Activated naive CD4-positive, alpha-beta T cell treated with anti-CD3 and anti-CD28 coated beads, Interleukin-2, amount 50 U/mL, for 16 hours (primary cell): ENCODE results near the gene TTLL12.

Experiments used
- DNase-seq: peaks from one replicate; pipeline ENCODE4 v3.0.0-alpha.2; 2020

The TTLL12 gene

GRCh38 chr22:43213051-43213450 lies 26.1 kb upstream of the TTLL12 start:
- DNase-seq: no peak

- DNase-seq: no peak
These were observed 25.6 kb upstream of the TTLL12 start for GRCh38 chr22:43212434-43212952.

- no peak for DNase-seq
These were observed 25.1 kb upstream of the TTLL12 start for GRCh38 chr22:43211941-43212433.

- DNase-seq: no peak
These were observed 23.9 kb upstream of the TTLL12 start for GRCh38 chr22:43210631-43211515.

GRCh38 chr22:43209971-43210370 lies 23.0 kb upstream of the TTLL12 start:
- DNase-seq: no peak

GRCh38 chr22:43209523-43209890 lies 22.6 kb upstream of the TTLL12 start:
- no peak for DNase-seq

- no peak for DNase-seq
These were observed 22.0 kb upstream of the TTLL12 start for GRCh38 chr22:43208703-43209522.

GRCh38 chr22:43207849-43208702 lies 21.1 kb upstream of the TTLL12 start:
- no peak for DNase-seq

- no peak for DNase-seq
These were observed 20.5 kb upstream of the TTLL12 start for GRCh38 chr22:43207386-43207785.

- no peak for DNase-seq
These were observed 19.7 kb upstream of the TTLL12 start for GRCh38 chr22:43206509-43207161.

GRCh38 chr22:43205748-43206508 lies 19.0 kb upstream of the TTLL12 start:
- DNase-seq: no peak

- no peak for DNase-seq
These were observed 18.3 kb upstream of the TTLL12 start for GRCh38 chr22:43205261-43205691.

GRCh38 chr22:43203471-43203981 lies 16.6 kb upstream of the TTLL12 start:
- no peak for DNase-seq

- no peak for DNase-seq
These were observed 15.9 kb upstream of the TTLL12 start for GRCh38 chr22:43202756-43203410.

GRCh38 chr22:43202326-43202725 lies 15.4 kb upstream of the TTLL12 start:
- no peak for DNase-seq

- no peak for DNase-seq
These were observed 14.7 kb upstream of the TTLL12 start for GRCh38 chr22:43201486-43202219.

GRCh38 chr22:43200555-43200954 lies 13.6 kb upstream of the TTLL12 start:
- no peak for DNase-seq

GRCh38 chr22:43200031-43200430 lies 13.1 kb upstream of the TTLL12 start:
- no peak for DNase-seq

- DNase-seq: no peak
These were observed 12.6 kb upstream of the TTLL12 start for GRCh38 chr22:43199541-43199940.

GRCh38 chr22:43198936-43199335 lies 12.0 kb upstream of the TTLL12 start:
- DNase-seq: no peak
